HL-60/S4 treated with retinoic acid at 250 ng/mL for 4 days and 3 days (cell line): Measurements from ENCODE around the gene SNRNP35.
"Not testable (repeated sequence)": the region's sequence is repeated elsewhere in the genome, so short reads cannot be mapped to it uniquely, and the experiment has no call there.

ENCODE experiments used
- in situ Hi-C: fragments of 300-500 bp; cut with MboI; formaldehyde crosslinking; loops from 2 replicates; pipeline ENCODE4 v1.7.0; 2022; ENCODE audit warnings: low sequenced_read_pairs

Gene SNRNP35

GRCh38 chr12:123449249-123449733 is 8.6 kb upstream of the SNRNP35 start:
- in situ Hi-C loops, result no loop called here

DNA sequence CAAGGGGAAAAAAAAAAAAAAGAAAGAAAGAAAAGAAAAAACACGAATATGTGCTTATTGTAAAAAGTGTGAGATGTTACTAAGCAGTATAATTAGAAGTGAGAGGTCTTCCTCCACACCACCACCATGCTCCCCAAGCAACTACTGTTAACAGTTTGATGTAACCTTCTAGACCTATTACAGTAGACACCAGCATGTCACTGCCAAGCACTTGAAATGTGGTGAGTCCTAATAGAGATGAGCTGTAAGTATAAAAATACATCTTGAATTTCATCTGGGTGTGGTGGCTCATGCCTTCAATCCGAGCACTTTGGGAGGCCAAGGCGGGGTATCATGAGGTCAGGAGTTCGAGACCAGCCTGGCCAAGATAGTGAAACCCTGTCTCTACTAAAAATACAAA is 8.1 kb upstream of the SNRNP35 start:
- in situ Hi-C loops, result no loop called here

GRCh38 chr12:123450636-123451035 is 7.3 kb upstream of the SNRNP35 start:
- in situ Hi-C loops, result no loop called here

DNA sequence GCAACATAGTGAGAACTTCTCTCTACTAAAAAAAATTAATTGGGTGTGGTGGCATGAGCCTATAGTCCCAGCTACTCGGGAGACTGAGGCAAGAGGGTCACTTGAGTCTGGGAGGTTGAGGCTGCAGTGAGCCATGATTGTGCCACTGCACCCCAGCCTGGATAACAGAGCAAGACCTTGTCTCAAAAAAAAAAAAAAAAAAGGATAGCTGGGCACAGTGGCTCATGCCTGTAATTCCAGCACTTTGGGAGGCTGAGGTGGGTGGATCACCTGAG is 5.7 kb upstream of the SNRNP35 start:
- in situ Hi-C loops, result not testable (repeated sequence)

GRCh38 chr12:123453165-123453564 is 4.8 kb upstream of the SNRNP35 start:
- in situ Hi-C loops, result no loop called here

GRCh38 chr12:123463174-123463573 is 5.2 kb downstream of the SNRNP35 start:
- in situ Hi-C loops, result not testable (repeated sequence)

DNA sequence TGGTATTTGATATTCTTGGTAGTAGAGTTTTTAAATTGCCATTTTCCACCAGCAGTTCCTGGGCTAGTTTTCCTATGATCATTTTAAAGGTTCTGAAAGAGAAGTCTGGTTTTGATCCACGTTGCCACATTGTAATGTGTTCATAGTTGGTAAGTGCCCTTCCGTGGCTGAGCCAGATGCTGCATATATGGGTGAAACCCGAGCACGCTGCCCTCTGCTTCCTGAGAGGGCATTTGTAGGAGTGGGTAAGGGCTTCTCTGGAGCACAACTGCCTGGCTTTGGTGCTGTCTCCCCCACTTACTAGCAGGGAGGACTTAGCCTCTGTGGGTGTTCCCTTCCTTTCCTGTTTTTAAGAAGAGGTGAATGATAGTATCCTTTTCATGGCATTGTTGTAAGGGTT is 7.1 kb downstream of the SNRNP35 start:
- in situ Hi-C loops, result no loop called here

- in situ Hi-C loops, result no loop called here
Observed at GRCh38 chr12:123468786-123469185, 10.8 kb downstream of the SNRNP35 start.

GRCh38 chr12:123469978-123470377 is 12.0 kb downstream of the SNRNP35 start:
- in situ Hi-C loops, result no loop called here

DNA sequence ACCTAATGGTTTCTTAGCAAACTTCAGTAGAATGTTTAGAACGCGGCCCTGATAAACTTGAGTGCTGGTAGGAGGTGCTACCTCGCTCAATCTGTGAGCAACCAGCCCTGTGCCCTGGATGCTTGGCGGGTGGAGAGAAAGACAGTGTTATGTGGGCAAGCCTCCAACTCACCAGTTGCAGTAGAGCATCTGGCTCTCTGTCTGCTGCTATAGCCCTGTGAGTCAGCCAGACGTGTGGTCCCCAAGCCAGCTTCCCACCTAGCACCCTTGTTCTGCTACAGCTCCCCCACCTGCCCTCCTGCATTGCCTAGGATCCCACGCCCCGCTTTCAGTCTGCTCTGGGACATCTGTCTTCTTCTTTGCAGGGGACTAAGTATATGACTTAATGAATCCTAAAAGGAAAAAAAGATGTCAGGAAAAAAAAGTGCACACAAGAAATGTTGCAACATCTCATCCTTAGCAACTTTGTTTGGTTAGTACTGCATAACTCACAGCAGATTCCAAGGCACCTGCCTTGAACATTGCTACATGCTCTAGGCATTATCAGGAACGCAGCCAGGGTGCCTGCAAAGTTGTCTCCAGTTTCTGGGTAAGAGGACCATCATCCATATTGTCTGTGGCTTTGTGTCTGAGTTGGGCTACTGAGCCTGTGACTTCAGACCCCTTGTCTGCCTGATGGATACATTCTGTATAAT is 13.6 kb downstream of the SNRNP35 start:
- in situ Hi-C loops, result no loop called here

DNA sequence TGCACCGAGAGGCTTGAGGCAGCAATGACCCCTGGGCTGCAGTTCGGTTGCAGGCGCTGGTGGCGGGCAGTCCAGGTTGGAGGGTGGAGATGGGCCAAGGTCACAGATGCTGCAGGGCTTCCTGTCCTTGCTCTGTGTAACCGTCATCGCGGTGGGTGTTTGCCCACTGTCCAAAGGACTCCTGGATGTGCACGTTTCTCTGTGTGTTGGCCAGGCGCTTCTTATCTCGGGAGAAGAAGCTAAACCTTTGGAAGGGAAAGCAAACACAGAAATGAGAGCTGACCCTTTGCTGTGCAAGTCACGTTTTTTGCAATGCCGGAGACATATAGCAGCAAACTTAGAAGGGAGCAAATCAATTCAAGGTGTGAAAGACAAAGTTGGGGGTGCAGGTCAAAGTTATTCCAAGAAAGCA is 14.5 kb downstream of the SNRNP35 start:
- in situ Hi-C loops, result no loop called here

DNA sequence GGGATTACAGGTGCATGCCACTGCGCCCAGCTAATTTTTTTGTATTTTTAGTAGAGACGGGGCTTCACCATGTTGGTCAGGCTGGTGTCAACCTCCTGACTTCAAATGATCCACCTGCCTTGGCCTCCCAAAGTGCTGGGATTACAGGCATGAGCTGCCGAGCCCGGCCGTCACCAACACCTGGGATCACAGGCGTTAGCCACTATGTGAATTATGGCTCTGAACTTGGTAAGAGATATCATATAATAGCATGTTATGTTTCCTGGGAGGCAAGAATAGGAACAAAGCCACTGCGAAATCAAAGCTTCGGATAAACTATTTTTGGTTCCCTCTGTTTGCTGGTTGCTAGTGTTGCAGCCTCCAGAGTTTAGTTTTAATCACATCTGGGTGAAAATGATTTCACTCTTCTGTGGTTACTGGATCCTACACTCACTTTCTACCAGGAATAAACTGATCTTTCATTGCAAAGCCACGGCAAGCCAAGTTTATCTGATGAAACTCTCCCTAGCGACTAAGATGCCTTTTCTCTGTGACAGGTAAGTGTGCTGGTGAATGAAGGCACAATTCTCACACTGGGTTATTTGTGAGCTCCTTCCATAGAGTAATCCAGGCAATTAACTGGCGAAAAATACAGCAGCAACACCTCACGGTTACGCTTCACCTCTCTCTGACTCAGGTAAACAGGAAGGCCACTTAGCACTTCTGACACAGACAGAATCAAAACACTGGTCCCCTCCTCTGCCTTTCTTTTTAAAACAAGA is 16.7 kb downstream of the SNRNP35 start:
- in situ Hi-C loops, result no loop called here

DNA sequence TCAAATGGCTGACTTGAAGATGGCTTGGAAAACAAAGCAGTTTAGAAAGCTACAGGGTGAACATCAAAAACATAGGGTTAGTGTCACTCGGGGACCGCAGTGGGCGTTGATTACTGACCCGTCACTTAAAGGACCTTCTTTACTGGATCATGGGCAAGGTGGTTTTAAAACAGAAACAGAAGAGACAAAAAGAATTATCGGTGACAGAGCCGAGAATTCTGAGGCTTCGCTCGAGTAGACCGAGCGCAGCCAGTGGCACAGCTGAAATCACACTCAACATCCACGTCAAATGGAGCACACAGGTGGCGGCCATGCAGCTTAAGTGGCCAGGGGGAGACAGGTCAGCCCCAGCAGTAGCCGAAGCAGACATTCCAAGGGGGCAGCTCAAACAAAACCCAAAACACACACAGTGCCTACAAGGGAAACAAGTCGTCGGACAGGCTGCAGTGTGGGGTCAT is 17.3 kb downstream of the SNRNP35 start:
- in situ Hi-C loops, result no loop called here

GRCh38 chr12:123478069-123478468 is 20.1 kb downstream of the SNRNP35 start:
- in situ Hi-C loops, result no loop called here

DNA sequence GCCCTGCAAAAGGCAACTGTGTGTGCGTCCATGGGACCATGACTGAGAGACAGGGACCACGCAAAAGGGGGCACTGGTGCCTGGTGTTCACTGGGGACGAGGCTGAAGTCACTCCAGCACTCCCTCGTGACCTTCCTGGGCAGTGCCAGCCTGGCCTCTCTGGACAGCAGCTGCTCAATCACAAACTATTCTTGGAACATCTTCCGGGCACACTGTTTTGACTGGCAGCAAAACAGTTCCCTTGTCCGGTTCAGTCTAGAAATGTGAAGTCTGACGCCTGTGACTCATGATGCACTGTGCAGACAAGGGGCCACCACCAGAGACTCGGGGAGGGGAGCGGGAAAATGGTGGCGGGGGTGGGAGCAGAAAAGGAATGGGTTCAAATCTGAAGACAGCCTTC is 20.8 kb downstream of the SNRNP35 start:
- in situ Hi-C loops, result no loop called here

DNA sequence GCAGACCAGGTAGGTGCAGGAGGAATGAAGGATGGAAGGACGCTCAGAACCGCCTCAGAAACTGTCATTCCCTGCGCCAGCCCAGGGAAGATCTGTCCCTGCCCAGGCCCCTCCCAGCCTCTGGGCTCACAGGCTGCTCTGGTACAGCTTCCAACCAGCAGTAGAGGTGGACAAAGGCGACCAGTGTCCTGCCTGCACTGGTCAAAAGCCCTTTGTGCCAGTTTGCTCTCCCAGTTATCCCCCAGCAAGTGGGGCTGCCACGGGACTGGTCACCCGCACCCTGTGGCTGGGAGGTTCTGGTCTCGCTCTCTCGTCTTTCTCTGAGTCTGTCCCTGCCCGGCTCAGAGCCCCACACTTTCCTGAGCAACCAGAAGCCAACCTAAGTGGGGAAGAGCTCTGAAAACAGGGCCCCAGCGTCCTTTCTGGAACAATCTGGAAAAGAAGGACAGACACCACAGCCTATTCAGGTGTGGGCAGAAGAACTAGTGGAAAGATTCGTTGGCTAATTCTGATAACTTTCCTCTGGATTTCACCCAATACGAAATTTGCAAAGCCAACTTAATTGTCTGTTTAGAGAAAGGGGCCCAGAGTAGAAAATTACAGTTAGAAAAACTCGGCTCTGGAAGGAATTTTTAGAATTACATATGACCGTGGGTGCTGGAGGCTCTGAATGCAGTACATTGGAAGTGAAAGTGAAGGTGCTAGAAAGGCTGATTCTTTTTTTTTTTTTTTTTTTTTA is 21.7 kb downstream of the SNRNP35 start:
- in situ Hi-C loops, result no loop called here

DNA sequence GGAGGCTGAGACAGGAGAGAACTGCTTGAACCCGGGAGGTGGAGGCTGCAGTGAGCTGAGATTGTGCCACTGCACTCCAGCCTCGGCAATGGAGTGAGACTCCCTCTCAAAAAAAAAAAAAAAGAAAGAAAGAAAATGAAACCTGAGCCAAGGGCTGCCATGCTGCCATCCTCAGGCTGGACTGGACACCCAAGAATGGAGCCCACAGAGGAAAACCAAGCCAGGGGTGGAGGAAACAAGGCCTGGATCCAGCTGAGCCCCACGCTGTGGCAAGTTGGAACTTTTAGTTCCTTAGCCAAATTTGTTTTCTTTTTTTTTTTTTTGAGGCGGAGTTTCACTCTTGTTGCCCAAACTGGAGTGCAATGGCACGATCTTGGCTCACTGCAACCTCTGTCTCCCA is 23.3 kb downstream of the SNRNP35 start:
- in situ Hi-C loops, result not testable (repeated sequence)

DNA sequence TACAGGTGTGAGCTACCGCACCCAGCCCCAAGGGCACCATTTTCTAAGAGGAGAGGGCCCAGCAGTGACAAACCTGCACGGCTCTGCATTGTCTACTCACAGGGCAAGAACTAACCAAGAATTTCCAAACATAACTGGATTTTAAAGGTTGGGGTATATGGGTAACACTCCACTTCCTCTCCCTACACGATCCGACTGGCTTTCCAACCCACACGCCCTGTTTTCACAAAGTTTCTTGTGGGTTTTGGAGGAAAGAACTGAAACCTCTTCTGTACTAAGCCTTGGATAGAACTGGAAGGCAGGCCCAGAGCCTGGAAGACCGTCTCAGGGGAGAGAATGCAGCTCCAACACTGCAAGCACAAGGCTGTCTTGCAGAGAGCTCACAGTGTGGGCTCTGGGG is 24.9 kb downstream of the SNRNP35 start:
- in situ Hi-C loops, result no loop called here

- in situ Hi-C loops, result no loop called here
Observed at GRCh38 chr12:123483602-123484248, 25.8 kb downstream of the SNRNP35 start.

DNA sequence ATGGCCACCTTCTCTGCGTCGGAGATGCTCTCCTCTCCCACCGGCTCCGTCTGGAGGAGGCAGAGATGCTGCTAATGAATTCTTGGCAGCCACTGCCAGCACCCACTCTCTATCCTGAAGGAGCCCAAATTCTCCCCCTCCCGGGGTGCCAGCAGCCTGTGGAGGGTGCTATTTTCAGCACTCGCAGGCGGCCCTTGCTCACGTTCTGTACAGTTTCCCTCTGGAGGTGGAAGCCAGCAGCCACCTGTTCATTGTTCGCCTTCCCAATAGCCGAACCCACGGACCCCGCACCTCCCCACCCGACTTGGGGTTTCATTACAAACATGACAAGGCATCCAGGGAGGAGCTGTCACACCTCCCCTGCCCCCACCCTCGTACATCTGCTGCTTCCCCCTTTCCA is 27.8 kb downstream of the SNRNP35 start:
- in situ Hi-C loops, result no loop called here

GRCh38 chr12:123487428-123487827 is 29.5 kb downstream of the SNRNP35 start:
- in situ Hi-C loops, result no loop called here
